Kidney epithelial cell (primary cell): ENCODE results near the gene PLK4. TPM values are rescaled to one million over a fixed set of nuclear protein-coding genes. Genes with fewer than 3 reads are reported as not detected.
A peak's percentile ranks its signal among the peaks of the same experiment; 100 is the strongest.

Experiments
- DNase-seq: peaks from one replicate; pipeline ENCODE4 v3.0.0-alpha.2; 2010; ENCODE audit warnings: low read depth
- H3K27me3 ChIP-seq: 2 replicates; pipeline ENCODE4 v1.6.0; 2011; ENCODE audit warnings: low read length; ENCODE audit not compliant: control insufficient read depth, insufficient read depth
- H3K36me3 ChIP-seq: 2 replicates; pipeline ENCODE4 v1.5.1; 2011; ENCODE audit warnings: low read length; ENCODE audit not compliant: control insufficient read depth, insufficient read depth
- H3K4me3 ChIP-seq: 2 replicates; pipeline ENCODE4 v1.5.1; 2011; ENCODE audit warnings: low read depth, mild to moderate bottlenecking, control low read depth, low read length
- CTCF ChIP-seq: IDR thresholded peaks from 2 replicates; pipeline ENCODE4 v1.5.1; 2011; ENCODE audit warnings: mild to moderate bottlenecking, moderate library complexity, low read length, control low read depth, inconsistent platforms; ENCODE audit not compliant: insufficient read depth, poor library complexity, severe bottlenecking
- total RNA-seq: library from RNA; depleted of rRNA; stranded (reverse); fragments of >200 nt; gene quantifications from 2 replicates; pipeline ENCODE4 v1.2.3, GENCODE V29; 2015

Gene PLK4
- total RNA-seq, result 4.9 and 5.4 TPM in 2 replicates

GRCh38 chr4:127880763-127881562 lies at the start of gene PLK4:
Gene PLK4, plus strand, starts transcription at chr4:127880893. Its CDS starts 242 bp downstream, at chr4:127881135.
- H3K36me3 ChIP-seq, result no peaks in the 10 kb centered on the region
- peak within 1 kb of the TSS; percentile 75 for H3K4me3 ChIP-seq
- H3K27me3 ChIP-seq, result no peaks in the 10 kb centered on the region
- TF ChIP-seq CTCF, result no peak
- DNase-seq, result peak; percentile 84

DNA sequence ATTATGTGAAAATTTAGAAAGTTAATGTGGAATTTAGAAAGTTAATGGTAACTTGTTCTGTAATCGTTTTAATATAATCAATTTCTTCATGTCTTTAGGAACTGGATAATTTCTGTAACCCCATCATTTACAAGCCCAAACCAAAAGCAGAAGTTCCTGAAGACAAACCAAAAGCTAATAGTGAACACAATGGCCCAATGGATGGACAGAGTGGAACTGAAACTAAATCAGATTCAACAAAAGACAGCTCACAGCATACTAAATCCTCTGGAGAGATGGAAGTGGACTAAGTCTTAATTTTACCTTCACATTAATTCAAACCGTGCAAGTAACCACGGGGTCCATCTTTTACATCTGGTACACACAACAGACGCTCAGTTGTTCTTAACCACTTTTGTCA lies 48.1 kb upstream of the PLK4 start:
- DNase-seq, result no peak
- Histone ChIP-seq H3K4me3 (no peak overlapping the region), H3K27me3 (no peaks in the 10 kb centered on the region), H3K36me3 (no peaks in the 10 kb centered on the region)
- TF ChIP-seq CTCF, result no peak

- no peaks in the 10 kb centered on the region for H3K27me3 ChIP-seq
- H3K36me3 ChIP-seq, result no peaks in the 10 kb centered on the region
- H3K4me3 ChIP-seq, result no peak overlapping the region
- no peak for DNase-seq
- no peak for TF ChIP-seq CTCF
Measured at GRCh38 chr4:127843704-127844600, 36.7 kb upstream of the PLK4 start.

- Histone ChIP-seq H3K27me3 (no peaks in the 10 kb centered on the region), H3K36me3 (no peaks in the 10 kb centered on the region), H3K4me3 (no peak overlapping the region)
- TF ChIP-seq CTCF, result no peak
- no peak for DNase-seq
Measured at GRCh38 chr4:127844601-127845116, 36.0 kb upstream of the PLK4 start.

- no peaks in the 10 kb centered on the region for H3K36me3 ChIP-seq
- no peak for TF ChIP-seq CTCF
- no peaks in the 10 kb centered on the region for H3K27me3 ChIP-seq
- no peak overlapping the region for H3K4me3 ChIP-seq
- DNase-seq, result no peak
Measured at GRCh38 chr4:127846061-127846460, 34.6 kb upstream of the PLK4 start.
